Sigmoid colon (tissue), 4 donors: Measurements from ENCODE around the gene SCFD1.

Experiments
- POLR2AphosphoS5 ChIP-seq, 4 donors: sonication (generic); formaldehyde crosslinking; IDR thresholded peaks; one replicate each; pipeline ENCODE4 v1.6.1; 2017; ENCODE audit warnings: antibody characterized with exemption in 4 of 4
- TF ChIP-seq, protein P1 (sequence below), 4 experiments: fragments of 450-650 bp in 3 of 4; fragments of 200-600 bp in 1 of 4; IDR thresholded peaks; one replicate each; pipeline ENCODE4 v1.5.1; 2016 to 2019; ENCODE audit warnings: antibody characterized with exemption in 4 of 4, mild to moderate bottlenecking in 3 of 4, moderate library complexity in 2 of 4

DNA sequence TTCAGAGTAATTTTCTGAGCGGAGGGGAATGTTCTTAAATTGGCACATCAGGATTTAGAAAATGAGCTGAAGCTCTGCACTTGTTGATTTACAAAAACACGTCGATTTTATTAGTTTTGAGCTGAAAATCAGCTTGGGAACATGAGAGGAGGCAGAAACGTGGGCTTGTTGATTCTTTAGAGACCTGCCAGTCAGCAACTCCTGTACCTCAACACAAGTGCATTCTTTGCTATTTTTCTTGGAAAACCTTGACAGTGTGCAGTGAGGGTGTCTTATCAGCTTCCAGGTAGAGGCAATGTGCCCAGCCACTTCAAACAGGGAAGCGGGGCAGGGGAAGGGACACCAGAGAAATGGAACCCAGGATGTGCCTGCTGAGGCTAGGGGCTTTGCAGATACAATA is 149.5 kb downstream of the SCFD1 start:
- TF ChIP-seq POLR2AphosphoS5 (IDR thresholded peaks at IDR 0.05) = no peak
- TF ChIP-seq, protein P1, sequence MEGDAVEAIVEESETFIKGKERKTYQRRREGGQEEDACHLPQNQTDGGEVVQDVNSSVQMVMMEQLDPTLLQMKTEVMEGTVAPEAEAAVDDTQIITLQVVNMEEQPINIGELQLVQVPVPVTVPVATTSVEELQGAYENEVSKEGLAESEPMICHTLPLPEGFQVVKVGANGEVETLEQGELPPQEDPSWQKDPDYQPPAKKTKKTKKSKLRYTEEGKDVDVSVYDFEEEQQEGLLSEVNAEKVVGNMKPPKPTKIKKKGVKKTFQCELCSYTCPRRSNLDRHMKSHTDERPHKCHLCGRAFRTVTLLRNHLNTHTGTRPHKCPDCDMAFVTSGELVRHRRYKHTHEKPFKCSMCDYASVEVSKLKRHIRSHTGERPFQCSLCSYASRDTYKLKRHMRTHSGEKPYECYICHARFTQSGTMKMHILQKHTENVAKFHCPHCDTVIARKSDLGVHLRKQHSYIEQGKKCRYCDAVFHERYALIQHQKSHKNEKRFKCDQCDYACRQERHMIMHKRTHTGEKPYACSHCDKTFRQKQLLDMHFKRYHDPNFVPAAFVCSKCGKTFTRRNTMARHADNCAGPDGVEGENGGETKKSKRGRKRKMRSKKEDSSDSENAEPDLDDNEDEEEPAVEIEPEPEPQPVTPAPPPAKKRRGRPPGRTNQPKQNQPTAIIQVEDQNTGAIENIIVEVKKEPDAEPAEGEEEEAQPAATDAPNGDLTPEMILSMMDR (IDR thresholded peaks at IDR 0.05) = no peak
